T-helper 9 cell (primary cell): ENCODE data around the gene CDHR1.
"Not testable (repeated sequence)": the region's sequence is repeated elsewhere in the genome, so short reads cannot be mapped to it uniquely, and the experiment has no call there.

Experiments used
- DNase-seq: peaks from one replicate; pipeline ENCODE4 v3.0.0-alpha.2; 2020
- total RNA-seq, 2 donors: gene quantifications; one replicate each; lab custom pipeline; 2026; lab: John Stamatoyannopoulos, UW

CDHR1 gene
- total RNA-seq, result 0.14 to 0.97 reads per million in 2 donors

DNA sequence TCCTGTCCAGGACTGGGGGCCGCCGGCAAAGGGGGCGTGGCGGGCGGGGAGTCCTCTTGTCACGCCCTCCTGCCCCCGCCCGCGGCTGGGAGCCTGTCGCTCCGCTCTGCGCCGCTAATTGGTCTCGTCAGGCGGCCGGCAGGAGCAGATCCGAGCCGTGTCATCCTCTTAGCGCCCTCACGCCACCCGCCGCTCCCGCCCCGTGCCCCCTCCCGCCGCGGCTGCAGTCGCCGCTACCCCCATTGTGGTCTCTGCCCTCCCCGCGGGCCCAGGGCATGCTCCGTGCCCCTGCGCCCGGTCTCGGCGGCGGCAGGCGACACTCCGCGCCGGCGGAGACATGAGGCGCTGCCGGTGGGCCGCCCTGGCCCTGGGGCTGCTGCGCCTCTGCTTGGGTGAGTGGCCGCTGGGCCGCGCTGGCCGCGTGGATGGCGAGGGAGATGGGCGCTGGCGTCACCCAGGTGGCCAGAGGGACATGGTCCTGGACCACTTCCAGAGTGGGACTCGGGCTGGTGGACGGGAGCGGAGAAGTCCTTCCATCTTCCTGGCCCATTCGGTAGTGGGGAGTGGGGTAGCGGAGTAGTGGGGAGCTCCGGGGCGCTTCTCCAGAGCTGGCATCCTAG lies at the start of gene CDHR1:
TSS of gene CDHR1 (plus strand) at position 114 of the 620 bp plus-strand sequence. CDS start at position 338, 224 bp downstream.
- peak; percentile 17 for DNase-seq

DNA sequence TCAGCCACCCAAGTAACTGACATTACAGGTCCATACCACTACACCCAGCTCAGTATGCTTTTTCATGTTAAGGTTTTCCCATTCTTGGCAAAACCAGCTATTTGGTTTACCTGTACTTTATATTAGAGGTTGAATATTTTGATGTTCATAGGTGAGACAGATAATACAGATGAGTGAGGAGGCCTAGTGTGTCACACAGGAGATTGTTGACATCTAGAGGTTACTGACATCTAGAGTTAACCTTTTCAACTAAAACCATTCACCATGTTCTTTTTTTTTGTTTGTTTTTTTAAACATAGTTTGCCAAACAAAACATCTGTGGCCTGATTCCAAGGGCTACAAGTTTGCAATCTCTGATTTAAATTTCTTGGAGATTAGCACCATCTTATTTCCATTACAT lies 47.0 kb upstream of the CDHR1 start:
- no peak for DNase-seq

GRCh38 chr10:84148006-84148597 lies 46.2 kb upstream of the CDHR1 start:
- DNase-seq, result not testable (repeated sequence)

DNA sequence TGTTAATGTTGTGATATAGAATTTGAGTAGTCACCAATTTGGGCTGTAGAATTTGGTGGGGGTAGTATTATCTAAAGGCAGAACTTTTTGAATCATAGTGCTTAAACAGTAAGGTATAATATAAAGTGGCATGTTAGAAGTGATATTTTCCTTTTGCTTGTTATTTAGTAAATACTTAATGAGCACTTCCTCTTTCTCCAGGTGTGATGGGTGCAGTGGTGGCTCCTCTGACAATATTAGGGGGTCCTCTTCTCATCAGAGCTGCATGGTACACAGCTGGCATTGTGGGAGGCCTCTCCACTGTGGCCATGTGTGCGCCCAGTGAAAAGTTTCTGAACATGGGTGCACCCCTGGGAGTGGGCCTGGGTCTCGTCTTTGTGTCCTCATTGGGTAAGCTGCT lies 44.5 kb upstream of the CDHR1 start:
- DNase-seq, result no peak

- DNase-seq, result no peak
Measured at GRCh38 chr10:84152769-84153168, 41.6 kb upstream of the CDHR1 start.

GRCh38 chr10:84155521-84155920 lies 38.8 kb upstream of the CDHR1 start:
- no peak for DNase-seq

GRCh38 chr10:84156009-84156408 lies 38.3 kb upstream of the CDHR1 start:
- DNase-seq, result no peak

GRCh38 chr10:84156768-84157167 lies 37.6 kb upstream of the CDHR1 start:
- DNase-seq, result no peak

GRCh38 chr10:84158061-84158460 lies 36.3 kb upstream of the CDHR1 start:
- DNase-seq, result no peak

- DNase-seq, result no peak
Measured at GRCh38 chr10:84158550-84158949, 35.8 kb upstream of the CDHR1 start.

DNA sequence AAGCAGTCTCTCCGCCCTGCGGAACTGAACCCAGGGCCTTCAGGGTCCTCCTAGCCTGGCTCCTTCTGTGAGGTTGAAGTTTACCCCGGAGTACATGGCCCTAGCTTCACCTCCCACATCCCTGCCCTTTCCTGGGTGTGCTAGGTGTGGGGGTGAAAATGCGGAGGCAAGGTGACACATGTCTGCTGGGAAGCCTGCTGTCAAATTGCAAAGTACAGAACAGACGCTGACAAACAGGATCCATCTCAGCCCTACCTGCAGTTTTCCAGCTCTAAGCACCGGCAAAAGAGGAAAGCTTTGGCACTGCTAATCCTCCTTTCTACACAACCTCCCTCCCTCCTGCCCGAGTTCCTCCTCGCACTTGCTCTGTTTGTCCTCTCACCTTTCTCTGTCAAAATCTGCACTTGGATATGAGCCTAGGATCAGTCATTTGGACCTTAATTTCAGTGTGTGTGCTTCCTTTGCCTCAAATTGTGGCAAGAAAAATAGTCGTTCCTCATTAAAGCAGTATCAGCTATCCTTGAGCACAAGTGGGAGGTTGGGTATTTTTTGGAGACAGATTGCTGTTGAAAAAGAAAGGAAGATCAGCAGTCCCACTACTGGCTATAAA lies 35.2 kb upstream of the CDHR1 start:
- no peak for DNase-seq

DNA sequence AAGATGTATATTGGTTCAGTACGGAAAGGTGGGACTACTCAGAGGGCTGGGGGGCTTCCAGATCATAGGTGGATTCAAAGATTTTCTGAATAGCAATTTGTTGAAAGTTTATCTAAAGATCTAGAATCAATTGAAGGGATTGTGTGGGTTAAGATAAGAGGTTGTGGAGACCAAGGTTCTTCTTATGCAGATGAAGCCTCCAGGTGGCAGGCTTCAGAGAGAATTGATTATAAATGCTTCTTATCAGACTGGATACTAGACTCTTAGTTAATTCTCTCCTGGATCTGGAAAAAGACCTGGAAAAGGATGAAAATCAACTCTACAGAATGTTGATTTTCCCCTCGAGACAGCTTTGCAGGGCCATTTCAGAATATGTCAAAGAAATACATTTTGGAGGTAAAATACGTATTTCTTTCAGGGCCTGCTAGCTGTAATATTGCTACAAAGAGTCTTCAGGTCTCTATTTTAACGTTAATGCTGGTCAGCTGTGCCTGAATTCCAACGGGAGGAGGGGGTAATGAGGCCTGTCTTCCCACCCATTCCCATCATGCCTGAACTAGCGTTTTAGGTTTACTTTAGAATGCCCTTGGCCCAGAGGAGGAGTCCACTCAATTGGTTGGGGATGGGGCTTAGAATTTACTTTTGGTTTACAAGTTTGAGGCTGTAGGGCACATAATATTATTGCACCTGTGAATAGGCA lies 33.5 kb upstream of the CDHR1 start:
- DNase-seq, result no peak

DNA sequence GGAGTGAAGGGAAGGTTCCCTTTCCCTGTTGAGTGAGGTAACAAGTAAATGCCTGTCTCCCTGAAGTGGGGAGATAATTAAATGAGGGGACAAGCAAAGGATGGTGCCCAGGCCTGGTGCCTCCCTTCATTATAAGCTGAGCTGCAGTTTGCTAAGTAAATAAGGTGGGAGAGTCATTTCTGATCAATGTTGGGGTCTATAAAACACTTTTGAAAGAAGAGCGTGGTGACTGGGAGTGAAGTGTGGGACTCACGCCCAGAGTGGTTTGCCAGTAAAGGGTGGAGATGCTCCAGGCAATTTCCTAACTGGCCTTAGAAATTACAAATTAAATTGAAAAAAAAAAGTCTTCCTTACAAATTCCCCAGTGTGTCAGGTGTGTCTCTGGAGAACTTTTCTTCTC lies 30.3 kb upstream of the CDHR1 start:
- DNase-seq, result no peak

GRCh38 chr10:84164442-84164841 lies 29.9 kb upstream of the CDHR1 start:
- no peak for DNase-seq

DNA sequence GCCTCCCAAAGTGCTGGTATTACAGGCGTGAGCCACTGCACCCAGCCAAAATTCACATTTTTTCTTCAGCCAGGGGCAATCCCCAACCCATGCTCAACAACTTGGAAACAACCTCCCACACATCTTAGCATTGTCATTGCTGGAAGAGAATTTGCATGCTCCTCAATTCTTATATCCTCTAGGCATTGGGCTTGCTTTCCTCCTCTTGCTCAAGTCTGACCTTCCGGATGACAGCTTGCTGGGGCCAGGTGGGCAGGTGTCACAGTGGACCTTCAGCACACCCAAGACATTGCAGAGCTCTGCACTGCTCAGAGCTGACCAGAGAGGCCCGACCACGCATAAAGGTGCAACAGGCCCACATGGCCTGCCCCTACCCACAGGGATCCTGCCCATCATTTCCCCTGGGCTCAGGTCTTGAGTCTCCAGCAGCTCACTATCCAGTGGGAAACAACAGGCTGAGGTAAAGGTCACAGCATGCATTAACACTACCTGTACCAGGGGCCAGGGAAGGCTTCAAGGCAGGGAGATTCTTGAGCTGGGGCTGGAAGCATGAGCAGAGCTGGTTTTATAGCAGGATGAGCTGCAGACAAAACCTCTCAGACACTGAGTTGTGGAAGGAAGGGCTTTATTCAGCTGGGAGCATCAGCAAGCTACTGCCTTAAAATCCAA lies 27.6 kb upstream of the CDHR1 start:
- DNase-seq, result no peak

DNA sequence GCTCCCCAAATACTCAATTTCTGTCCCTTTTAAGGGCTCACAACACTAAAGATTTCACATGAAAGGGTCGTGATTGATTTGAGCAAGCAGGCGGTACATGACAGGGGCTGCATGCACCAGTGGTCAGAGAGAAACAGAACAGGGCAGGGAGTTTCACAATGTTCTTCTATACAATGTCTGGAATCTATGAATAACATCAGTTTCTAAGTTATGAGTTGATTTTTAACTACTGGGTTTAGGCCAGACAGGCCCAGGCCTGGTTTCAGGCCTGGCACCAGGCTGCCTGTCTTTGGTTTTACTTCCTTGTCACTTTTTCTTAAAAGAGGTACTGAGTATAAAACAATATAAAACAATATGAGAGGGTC lies 27.1 kb upstream of the CDHR1 start:
- not testable (repeated sequence) for DNase-seq

DNA sequence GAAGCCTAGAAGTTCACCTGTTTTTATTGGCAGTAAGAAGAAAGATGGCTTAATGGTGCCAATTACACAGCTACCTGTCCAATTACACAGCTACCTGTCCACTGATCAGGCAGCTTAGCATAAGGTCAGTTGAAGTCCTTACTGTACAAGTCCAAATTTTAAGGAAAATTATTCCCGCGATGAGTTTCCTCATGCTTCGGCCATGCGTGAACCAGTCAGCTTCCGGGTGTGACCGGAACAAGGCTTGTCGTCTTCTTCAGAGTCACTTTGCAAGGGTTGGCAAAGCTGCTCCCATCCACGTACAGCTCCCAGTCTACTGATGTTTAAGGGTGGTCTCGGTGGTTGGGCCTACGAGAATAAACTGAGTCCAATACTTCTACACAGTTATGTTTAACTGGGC lies 26.0 kb upstream of the CDHR1 start:
- DNase-seq, result not testable (repeated sequence)

DNA sequence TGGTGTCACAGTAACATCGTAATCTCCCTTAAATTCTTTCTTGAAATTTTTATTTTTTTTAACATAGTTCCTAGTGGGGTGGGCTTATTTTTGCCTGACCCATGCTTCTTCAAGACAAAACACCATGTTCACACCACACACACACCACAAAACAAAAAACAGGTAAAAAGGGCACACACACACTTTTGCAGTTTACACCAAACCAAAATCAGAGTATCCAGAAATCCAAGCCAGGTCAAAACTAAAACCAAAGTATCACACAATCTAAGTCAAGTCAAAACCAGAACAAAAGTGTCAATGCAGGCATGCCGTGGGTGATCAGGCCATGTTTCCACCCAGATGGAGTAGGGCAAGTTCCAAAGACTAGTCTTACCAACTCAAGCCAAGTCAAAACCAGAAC lies 23.1 kb upstream of the CDHR1 start:
- not testable (repeated sequence) for DNase-seq

- DNase-seq, result not testable (repeated sequence)
Measured at GRCh38 chr10:84171700-84172466, 22.5 kb upstream of the CDHR1 start.

DNA sequence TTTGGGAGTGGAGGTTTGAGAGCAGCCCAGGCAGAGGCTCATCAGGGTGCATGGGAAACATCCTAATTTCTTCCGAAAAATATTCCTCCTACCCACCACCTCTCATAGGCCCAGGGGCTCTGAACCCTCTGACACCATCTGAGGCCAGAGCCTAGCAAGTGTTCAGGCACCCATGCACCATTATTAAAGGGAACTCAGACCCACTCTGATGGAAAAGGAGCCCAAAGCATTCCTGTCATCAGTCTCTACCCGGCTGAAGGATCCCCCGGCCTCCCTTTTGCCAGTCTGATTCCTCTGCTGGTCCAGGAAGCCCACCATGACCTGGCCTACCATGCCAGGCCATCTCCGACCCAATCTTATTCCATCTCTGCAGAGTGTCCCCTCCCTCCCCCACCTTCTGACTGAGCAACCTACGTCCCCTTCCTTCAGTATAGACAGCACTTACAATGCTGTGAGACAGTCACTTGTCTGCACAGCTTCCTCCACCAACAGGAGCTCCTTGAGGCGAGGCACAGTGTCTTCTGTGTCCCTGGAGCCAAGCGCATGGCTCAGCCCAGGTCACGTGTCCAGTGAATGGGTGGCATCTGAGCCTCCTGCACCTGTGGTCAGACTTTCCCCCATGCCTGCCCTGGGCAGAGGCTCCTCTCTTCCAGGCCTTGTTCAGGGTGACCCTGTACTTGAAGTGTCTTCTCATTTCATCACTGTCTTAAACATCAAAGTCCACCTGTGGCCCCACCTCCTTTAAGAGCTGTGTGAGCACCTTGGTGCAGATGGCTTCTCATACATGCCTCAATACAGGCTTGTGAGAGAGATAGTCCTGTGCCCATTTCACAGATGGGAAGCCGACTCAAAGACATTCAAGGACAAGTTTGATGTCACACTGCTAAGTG lies 21.6 kb upstream of the CDHR1 start:
- DNase-seq, result no peak

- no peak for DNase-seq
Measured at GRCh38 chr10:84173501-84173929, 20.8 kb upstream of the CDHR1 start, which contains the start of gene GPR15LG. Gene GPR15LG, plus strand, starts transcription at chr10:84173801. Its CDS starts 51 bp downstream, at chr10:84173852.
